DMS53 treated with DMSO at 0.1 percent for 48 hours (cell line): ENCODE data around the gene HNRNPD.
"Not testable (repeated sequence)": the region's sequence is repeated elsewhere in the genome, so short reads cannot be mapped to it uniquely, and the experiment has no call there.

Source experiments
- DNase-seq: peaks from one replicate; lab custom pipeline; 2025; ENCODE audit not compliant: unreplicated experiment; lab: John Stamatoyannopoulos, UW

The HNRNPD gene

GRCh38 chr4:82373486-82373815, 340 bp downstream of the HNRNPD start:
- DNase-seq, result no peak

GRCh38 chr4:82372517-82373485, 990 bp downstream of the HNRNPD start:
- DNase-seq, result peak; percentile 37

GRCh38 chr4:82371497-82371896, 2.3 kb downstream of the HNRNPD start:
- no peak for DNase-seq

GRCh38 chr4:82367438-82368097, 6.2 kb downstream of the HNRNPD start:
- DNase-seq, result no peak

- DNase-seq, result not testable (repeated sequence)
These were observed 7.4 kb downstream of the HNRNPD start for GRCh38 chr4:82366431-82366830.

- no peak for DNase-seq
These were observed 9.8 kb downstream of the HNRNPD start for GRCh38 chr4:82363896-82364487.

- DNase-seq, result no peak
These were observed 11.2 kb downstream of the HNRNPD start for GRCh38 chr4:82362565-82362964.

- peak; percentile 5 for DNase-seq
These were observed 13.3 kb downstream of the HNRNPD start for GRCh38 chr4:82360298-82361177.

- no peak for DNase-seq
These were observed 14.9 kb downstream of the HNRNPD start for GRCh38 chr4:82358847-82359246.

- DNase-seq, result no peak
These were observed 16.2 kb downstream of the HNRNPD start for GRCh38 chr4:82357640-82358039.

GRCh38 chr4:82354788-82355187, 19.0 kb downstream of the HNRNPD start:
- DNase-seq, result no peak

GRCh38 chr4:82352825-82353366, 20.9 kb downstream of the HNRNPD start:
- DNase-seq, result no peak

- DNase-seq, result no peak
These were observed 21.5 kb downstream of the HNRNPD start for GRCh38 chr4:82352118-82352824.

GRCh38 chr4:82346126-82346525, 27.7 kb downstream of the HNRNPD start:
- no peak for DNase-seq

- no peak for DNase-seq
These were observed 38.7 kb downstream of the HNRNPD start for GRCh38 chr4:82335043-82335442.

GRCh38 chr4:82333641-82334040, 40.1 kb downstream of the HNRNPD start:
- not testable (repeated sequence) for DNase-seq

GRCh38 chr4:82331814-82332213, 42.0 kb downstream of the HNRNPD start:
- no peak for DNase-seq

- DNase-seq, result no peak
These were observed 53.4 kb downstream of the HNRNPD start for GRCh38 chr4:82320351-82320750.

GRCh38 chr4:82303063-82303462, 70.7 kb downstream of the HNRNPD start:
- DNase-seq, result not testable (repeated sequence)
